IMR-90 (cell line): ENCODE results near the gene MAPKAP1. TPM values are rescaled to one million over a fixed set of nuclear protein-coding genes. Genes with fewer than 3 reads are reported as not detected.

ENCODE experiments used
- ATAC-seq: fragments of 200-7000 bp; cut with Tn5 transposase; 2 replicates; pipeline ENCODE4 v1.9.1; 2020; ENCODE audit warnings: low read depth, mild to moderate bottlenecking, moderate library complexity
- BruUV-seq: library from RNA; stranded (reverse); fragments of 400-500 nt; replicated peaks from 2 replicates; lab custom pipeline; 2021; lab: Mats Ljungman, UMichigan
- CTCF ChIA-PET: fragments of 300-600 bp; formaldehyde crosslinking; extraction: SDS; loops from one replicate; lab custom pipeline; 2021; ENCODE audit warnings: antibody characterized with exemption; lab: Yijun Ruan, JAX
- POLR2A ChIA-PET: fragments of 300-600 bp; sonication (Branson Sonifier 250); formaldehyde crosslinking; loops from one replicate; lab custom pipeline; 2022; ENCODE audit warnings: antibody characterized with exemption; ENCODE audit not compliant: unreplicated experiment; lab: Charles Lee
- DNase-seq: peaks from one replicate; pipeline ENCODE4 v3.0.0; 2013
- H2AFZ ChIP-seq: replicated peaks from 2 replicates; pipeline ENCODE3; 2013; ENCODE audit warnings: low read length, mild to moderate bottlenecking; ENCODE audit not compliant: poor library complexity
- H2AK5ac ChIP-seq: 2 replicates; pipeline ENCODE4 v1.6.1; 2013; ENCODE audit warnings: low read depth, low read length, inconsistent platforms
- H2AK9ac ChIP-seq: replicated peaks from 2 replicates; pipeline ENCODE3; 2013; ENCODE audit warnings: mild to moderate bottlenecking, low read depth, low read length, moderate library complexity; ENCODE audit not compliant: poor library complexity
- H2BK120ac ChIP-seq: 2 replicates; pipeline ENCODE4 v1.6.1; 2013; ENCODE audit warnings: low read depth, low read length, inconsistent platforms
- H2BK15ac ChIP-seq: 3 replicates; pipeline ENCODE4 v1.6.1; 2013; ENCODE audit warnings: low read depth, low read length, inconsistent platforms
- H2BK20ac ChIP-seq: 2 replicates; pipeline ENCODE4 v1.6.1; 2013; ENCODE audit warnings: low read depth, mild to moderate bottlenecking, inconsistent platforms, low read length, moderate library complexity
- H2BK5ac ChIP-seq: 2 replicates; pipeline ENCODE4 v1.6.1; 2013; ENCODE audit warnings: mild to moderate bottlenecking, low read depth, low read length, inconsistent platforms; ENCODE audit not compliant: poor library complexity, severe bottlenecking
- H3K14ac ChIP-seq: replicated peaks from 2 replicates; pipeline ENCODE4 v1.6.1; 2013; ENCODE audit warnings: low read depth, low read length, inconsistent platforms
- H3K18ac ChIP-seq: 2 replicates; pipeline ENCODE4 v1.6.1; 2013; ENCODE audit warnings: low read depth, low read length, control low read depth
- H3K23ac ChIP-seq: 2 replicates; pipeline ENCODE4 v1.6.1; 2013; ENCODE audit warnings: low read depth, low read length, inconsistent platforms
- H3K27ac ChIP-seq: 2 replicates; pipeline ENCODE4 v1.5.1; 2013; ENCODE audit warnings: mild to moderate bottlenecking, control low read depth, low read length; ENCODE audit not compliant: insufficient read depth
- H3K27me3 ChIP-seq: 2 replicates; pipeline ENCODE4 v1.6.1; 2013; ENCODE audit warnings: low read length; ENCODE audit not compliant: control insufficient read depth, insufficient read depth
- H3K36me3 ChIP-seq: 2 replicates; pipeline ENCODE4 v1.6.1; 2013; ENCODE audit warnings: low read length, mixed read lengths; ENCODE audit not compliant: control insufficient read depth, insufficient read depth
- H3K4ac ChIP-seq: 2 replicates; pipeline ENCODE4 v1.6.1; 2013; ENCODE audit warnings: low read depth, low read length, inconsistent platforms
- H3K4me1 ChIP-seq: 2 replicates; pipeline ENCODE4 v1.6.1; 2013; ENCODE audit warnings: low read length, mixed read lengths; ENCODE audit not compliant: control insufficient read depth, insufficient read depth
- H3K4me2 ChIP-seq: 2 replicates; pipeline ENCODE4 v1.6.1; 2013; ENCODE audit warnings: low read depth, mild to moderate bottlenecking, control low read depth, low read length, moderate library complexity
- H3K4me3 ChIP-seq: 2 replicates; pipeline ENCODE4 v1.5.1; 2013; ENCODE audit warnings: low read depth, mild to moderate bottlenecking, control low read depth, low read length, moderate library complexity; ENCODE audit not compliant: insufficient read depth
- H3K56ac ChIP-seq: 2 replicates; pipeline ENCODE4 v1.6.1; 2013; ENCODE audit warnings: low read length, inconsistent platforms; ENCODE audit not compliant: insufficient read depth; ENCODE audit errors: extremely low read depth
- H3K79me1 ChIP-seq, 2 experiments: 2 replicates each; pipeline ENCODE4 v1.6.1; 2013; ENCODE audit warnings: low read length in 2 of 2, inconsistent platforms in 1 of 2, low read depth in 1 of 2
- H3K9ac ChIP-seq: 2 replicates; pipeline ENCODE4 v1.6.1; 2013; ENCODE audit warnings: low read depth, low read length, control low read depth
- H3K9me1 ChIP-seq: 2 replicates; pipeline ENCODE4 v1.6.1; 2013; ENCODE audit warnings: low read length, inconsistent platforms; ENCODE audit not compliant: insufficient read depth
- H3K9me3 ChIP-seq: 2 replicates; pipeline ENCODE4 v1.6.1; 2013; ENCODE audit warnings: low read length; ENCODE audit not compliant: control insufficient read depth, insufficient read depth
- H4K20me1 ChIP-seq: 2 replicates; pipeline ENCODE4 v1.6.1; 2013; ENCODE audit warnings: low read length, inconsistent platforms; ENCODE audit not compliant: insufficient read depth
- H4K5ac ChIP-seq: 2 replicates; pipeline ENCODE4 v1.6.1; 2013; ENCODE audit warnings: mild to moderate bottlenecking, low read depth, low read length, control low read depth
- H4K8ac ChIP-seq, 2 experiments: 2 replicates each; pipeline ENCODE4 v1.6.1; 2013; ENCODE audit warnings: low read depth in 2 of 2, low read length in 2 of 2, control low read depth in 1 of 2, inconsistent platforms in 1 of 2
- H4K91ac ChIP-seq: 2 replicates; pipeline ENCODE4 v1.6.1; 2013; ENCODE audit warnings: low read depth, low read length, inconsistent platforms; ENCODE audit not compliant: insufficient read depth
- BHLHE40 ChIP-seq: fragments of 150-350 bp; IDR thresholded peaks from 2 replicates; pipeline ENCODE4 v1.6.1; 2016; ENCODE audit warnings: mild to moderate bottlenecking, low read depth, low read length
- CEBPB ChIP-seq: IDR thresholded peaks from 2 replicates; pipeline ENCODE4 v1.6.1; 2012; ENCODE audit warnings: low read depth, low read length, improper control_type of control experiment
- CHD1 ChIP-seq: IDR thresholded peaks from 2 replicates; pipeline ENCODE4 v1.6.1; 2012; ENCODE audit warnings: low read depth, low read length, improper control_type of control experiment
- FOS ChIP-seq: fragments of 150-350 bp; IDR thresholded peaks from 2 replicates; pipeline ENCODE4 v1.6.1; 2016; ENCODE audit warnings: low read depth, low read length
- MAFK ChIP-seq: IDR thresholded peaks from 2 replicates; pipeline ENCODE4 v1.6.1; 2012; ENCODE audit warnings: low read depth, low read length, improper control_type of control experiment
- MAZ ChIP-seq: IDR thresholded peaks from 2 replicates; pipeline ENCODE4 v1.6.1; 2012; ENCODE audit warnings: low read depth, mild to moderate bottlenecking, low read length, improper control_type of control experiment, moderate library complexity, borderline replicate concordance
- MXI1 ChIP-seq: IDR thresholded peaks from 2 replicates; pipeline ENCODE4 v1.6.1; 2012; ENCODE audit warnings: low read depth, mild to moderate bottlenecking, low read length, moderate library complexity, borderline replicate concordance
- NFE2L2 ChIP-seq: fragments of 150-350 bp; IDR thresholded peaks from 2 replicates; pipeline ENCODE4 v1.6.1; 2016; ENCODE audit warnings: low read depth, mild to moderate bottlenecking, low read length
- RAD21 ChIP-seq: IDR thresholded peaks from 2 replicates; pipeline ENCODE4 v1.6.1; 2012; ENCODE audit warnings: low read length, improper control_type of control experiment
- RCOR1 ChIP-seq: IDR thresholded peaks from 2 replicates; pipeline ENCODE4 v1.6.1; 2012; ENCODE audit warnings: mild to moderate bottlenecking, low read length, improper control_type of control experiment; ENCODE audit not compliant: insufficient replicate concordance
- RFX5 ChIP-seq: IDR thresholded peaks from 2 replicates; pipeline ENCODE4 v1.8.0; 2012; ENCODE audit warnings: low read depth, mild to moderate bottlenecking, low read length, moderate library complexity
- SMC3 ChIP-seq: fragments of 150-350 bp; IDR thresholded peaks from 2 replicates; pipeline ENCODE4 v1.6.1; 2016; ENCODE audit warnings: low read depth, mild to moderate bottlenecking, antibody characterized with exemption, low read length, moderate library complexity
- WGBS, 2 experiments: methylation state at CpG; one replicate each; pipeline versions ENCODE4 v1.1.5 to v1.1.7; 2013; ENCODE audit warnings: missing lambda C conversion rate in 2 of 2; ENCODE audit not compliant: insufficient read length in 1 of 2; ENCODE audit errors: extremely low coverage in 2 of 2; 5-methylcytosine and 5-hydroxymethylcytosine counted together
- dilution Hi-C: fragments of 300-500 bp; cut with HindIII; formaldehyde crosslinking; loops from one replicate; pipeline ENCODE4 v1.14.3; 2018; ENCODE audit warnings: low sequenced_read_pairs; ENCODE audit not compliant: unreplicated experiment
- in situ Hi-C: fragments of 300-500 bp; cut with MboI; formaldehyde crosslinking; loops from 3 replicates; pipeline ENCODE4 v1.14.3; 2019; ENCODE audit warnings: low sequenced_read_pairs, inconsistent platforms, mixed read lengths
- intact Hi-C: fragments of 100-400 bp; cut with micrococcal nuclease; formaldehyde crosslinking; loops from 2 replicates; pipeline ENCODE4 v1.10.0; 2022
- polyA plus RNA-seq, 3 experiments: library from polyadenylated mRNA; depleted of rRNA; stranded (reverse); fragments of >200 nt; gene quantifications; 2 replicates each; pipeline ENCODE4 v1.2.3, GENCODE V29; 2012; ENCODE audit warnings: low replicate concordance in 1 of 3
- total RNA-seq: library from RNA; depleted of rRNA; stranded (reverse); fragments of >200 nt; gene quantifications from 2 replicates; pipeline ENCODE4 v1.2.3, GENCODE V29; 2012
- TF ChIP-seq, protein P1 (sequence below): fragments of 150-350 bp; IDR thresholded peaks from 2 replicates; pipeline ENCODE4 v1.6.1; 2016; ENCODE audit warnings: low read depth, mild to moderate bottlenecking, low read length, moderate library complexity, borderline replicate concordance
- TF ChIP-seq, protein P2 (sequence below): fragments of 150-350 bp; IDR thresholded peaks from 2 replicates; pipeline ENCODE4 v1.6.1; 2017; ENCODE audit warnings: mild to moderate bottlenecking, antibody characterized with exemption, low read length, low read depth
- TF ChIP-seq, protein P3 (sequence below): conservative IDR thresholded peaks from 2 replicates; pipeline ENCODE4 v1.5.1; 2012; ENCODE audit warnings: mild to moderate bottlenecking, low read depth, low read length, improper control_type of control experiment

The MAPKAP1 gene
- total and polyA plus RNA-seq, 2 of the 4 experiments (the other 2 are of a cell fraction): 87.2 to 158 TPM

DNA sequence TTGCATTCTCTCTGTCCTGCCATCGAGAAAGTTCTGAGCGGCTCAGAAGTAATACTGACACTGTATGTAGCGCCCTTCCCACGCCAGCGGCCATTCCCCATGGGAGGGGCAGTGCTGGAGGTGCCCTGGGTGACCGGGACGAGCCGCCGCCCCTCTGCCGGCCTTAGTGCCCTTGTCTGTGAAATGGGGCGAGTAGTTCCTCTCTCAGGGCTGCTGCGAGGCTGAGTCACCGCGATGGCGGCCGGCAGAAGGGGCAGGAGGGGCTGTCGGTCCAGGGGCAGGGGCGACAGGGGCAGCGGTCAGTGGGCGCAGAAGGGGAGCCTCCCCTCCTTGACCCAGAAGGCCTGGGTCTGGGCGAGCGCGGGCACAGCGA lies 296.5 kb downstream of the MAPKAP1 start:
- Histone ChIP-seq H3K79me1 (peaks cover 0 to 6% of the 10 kb centered on the region in 2 experiments; a peak in 1 of 4 replicates), H3K23ac (no peak overlapping the region), H2AFZ (peak overlapping the region; percentile 79), H4K8ac (peak overlapping the region; percentile 19 to 58; a peak in 1 of 4 replicates), H3K9me3 (peaks cover 2% of the 10 kb centered on the region; the same call in 1 of the 2 replicates), H2BK20ac (no peak overlapping the region), H3K27ac (no peak overlapping the region), H2AK5ac (no peak overlapping the region), H3K36me3 (no peaks in the 10 kb centered on the region), H3K4me1 (peaks cover 3% of the 10 kb centered on the region; the same call in 1 of the 2 replicates), H2BK5ac (no peak overlapping the region), H2BK15ac (no peak overlapping the region), H3K4ac (no peak overlapping the region; the same call in 1 of the 2 replicates), H3K18ac (no peak overlapping the region), H4K5ac (no peak overlapping the region), H3K4me3 (peak overlapping the region; percentile 21; the same call in 1 of the 2 replicates), H2BK120ac (no peak overlapping the region), H3K27me3 (no peaks in the 10 kb centered on the region), H4K91ac (no peak overlapping the region), H3K56ac (no peak overlapping the region), H4K20me1 (no peaks in the 10 kb centered on the region), H3K9me1 (peaks cover 10% of the 10 kb centered on the region), H3K14ac (no peak overlapping the region), H3K4me2 (no peak overlapping the region), H3K9ac (no peak overlapping the region), H2AK9ac (peak overlapping the region; percentile 79)
- ChIA-PET POLR2A (no interaction called here), CTCF (no interaction called here)
- no peak for TF ChIP-seq RAD21
- no peak for TF ChIP-seq FOS
- no peak for TF ChIP-seq MXI1
- TF ChIP-seq, protein P1, sequence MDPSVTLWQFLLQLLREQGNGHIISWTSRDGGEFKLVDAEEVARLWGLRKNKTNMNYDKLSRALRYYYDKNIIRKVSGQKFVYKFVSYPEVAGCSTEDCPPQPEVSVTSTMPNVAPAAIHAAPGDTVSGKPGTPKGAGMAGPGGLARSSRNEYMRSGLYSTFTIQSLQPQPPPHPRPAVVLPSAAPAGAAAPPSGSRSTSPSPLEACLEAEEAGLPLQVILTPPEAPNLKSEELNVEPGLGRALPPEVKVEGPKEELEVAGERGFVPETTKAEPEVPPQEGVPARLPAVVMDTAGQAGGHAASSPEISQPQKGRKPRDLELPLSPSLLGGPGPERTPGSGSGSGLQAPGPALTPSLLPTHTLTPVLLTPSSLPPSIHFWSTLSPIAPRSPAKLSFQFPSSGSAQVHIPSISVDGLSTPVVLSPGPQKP: no peak
- TF ChIP-seq MAZ: no peak
- no peak for TF ChIP-seq SMC3
- no peak for TF ChIP-seq CHD1
- no peak for TF ChIP-seq BHLHE40
- TF ChIP-seq MAFK: no peak
- no peak for TF ChIP-seq NFE2L2
- no peak for TF ChIP-seq RCOR1
- TF ChIP-seq, protein P2, sequence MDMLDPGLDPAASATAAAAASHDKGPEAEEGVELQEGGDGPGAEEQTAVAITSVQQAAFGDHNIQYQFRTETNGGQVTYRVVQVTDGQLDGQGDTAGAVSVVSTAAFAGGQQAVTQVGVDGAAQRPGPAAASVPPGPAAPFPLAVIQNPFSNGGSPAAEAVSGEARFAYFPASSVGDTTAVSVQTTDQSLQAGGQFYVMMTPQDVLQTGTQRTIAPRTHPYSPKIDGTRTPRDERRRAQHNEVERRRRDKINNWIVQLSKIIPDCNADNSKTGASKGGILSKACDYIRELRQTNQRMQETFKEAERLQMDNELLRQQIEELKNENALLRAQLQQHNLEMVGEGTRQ: no peak
- TF ChIP-seq RFX5: no peak
- no peak for TF ChIP-seq CEBPB
- TF ChIP-seq, protein P3, sequence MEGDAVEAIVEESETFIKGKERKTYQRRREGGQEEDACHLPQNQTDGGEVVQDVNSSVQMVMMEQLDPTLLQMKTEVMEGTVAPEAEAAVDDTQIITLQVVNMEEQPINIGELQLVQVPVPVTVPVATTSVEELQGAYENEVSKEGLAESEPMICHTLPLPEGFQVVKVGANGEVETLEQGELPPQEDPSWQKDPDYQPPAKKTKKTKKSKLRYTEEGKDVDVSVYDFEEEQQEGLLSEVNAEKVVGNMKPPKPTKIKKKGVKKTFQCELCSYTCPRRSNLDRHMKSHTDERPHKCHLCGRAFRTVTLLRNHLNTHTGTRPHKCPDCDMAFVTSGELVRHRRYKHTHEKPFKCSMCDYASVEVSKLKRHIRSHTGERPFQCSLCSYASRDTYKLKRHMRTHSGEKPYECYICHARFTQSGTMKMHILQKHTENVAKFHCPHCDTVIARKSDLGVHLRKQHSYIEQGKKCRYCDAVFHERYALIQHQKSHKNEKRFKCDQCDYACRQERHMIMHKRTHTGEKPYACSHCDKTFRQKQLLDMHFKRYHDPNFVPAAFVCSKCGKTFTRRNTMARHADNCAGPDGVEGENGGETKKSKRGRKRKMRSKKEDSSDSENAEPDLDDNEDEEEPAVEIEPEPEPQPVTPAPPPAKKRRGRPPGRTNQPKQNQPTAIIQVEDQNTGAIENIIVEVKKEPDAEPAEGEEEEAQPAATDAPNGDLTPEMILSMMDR: no peak
- in situ Hi-C loops: loop anchor here (25.0 kb wide), 1 partner anchor 1077 kb away; no protein-coding TSS in a partner anchor
- ATAC-seq (no peak; the same call in 1 of the 2 replicates), DNase-seq (no peak)
- dilution Hi-C loops: no loop called here
- intact Hi-C loops: loop anchor here (2.0 kb wide), 1 partner anchor 336 kb away; the partner anchor contains the start of gene PBX3
- 81% methylated on average over 13 of the region's 24 CpGs; no CpG with 5 or more reads in 1 of the 2 experiments for WGBS, 2 experiments
- BruUV-seq: no TSS peak
